Heart right ventricle (tissue), 16 donors: ENCODE measurements around the gene KCNQ1. TPM values are rescaled to one million over a fixed set of nuclear protein-coding genes. Genes with fewer than 3 reads are reported as not detected.

Experiments
- ATAC-seq, 8 donors: fragments of 200-7000 bp; cut with Tn5 transposase; one replicate each; pipeline ENCODE4 v1.9.1; 2020; ENCODE audit warnings: mild to moderate bottlenecking in 8 of 8, moderate library complexity in 8 of 8, moderate number of reproducible peaks in 1 of 8
- DNase-seq, 2 donors: peaks; one replicate each; pipeline ENCODE4 v3.0.0-alpha.2; 2020
- H3K27ac ChIP-seq, 10 donors: fragments of 200-600 bp; sonication (generic) in 2 of 10; one replicate each; pipeline versions ENCODE4 v1.5.0 to v1.8.0; 2020 to 2022; ENCODE audit warnings: mild to moderate bottlenecking in 3 of 10
- H3K27me3 ChIP-seq, 7 donors: fragments of 200-600 bp; one replicate each; pipeline ENCODE4 v1.8.0; 2021 to 2022; ENCODE audit warnings: mild to moderate bottlenecking in 2 of 7
- H3K36me3 ChIP-seq, 9 donors: fragments of 200-600 bp; sonication (generic) in 1 of 9; one replicate each; pipeline versions ENCODE4 v1.5.0 to v1.8.0; 2020 to 2022; ENCODE audit warnings: mild to moderate bottlenecking in 2 of 9
- H3K4me1 ChIP-seq, 9 donors: fragments of 200-600 bp; sonication (generic) in 1 of 9; one replicate each; pipeline versions ENCODE4 v1.5.0 to v1.8.0; 2020 to 2022; ENCODE audit warnings: mild to moderate bottlenecking in 4 of 9
- H3K4me3 ChIP-seq, 10 donors: fragments of 200-600 bp; sonication (generic) in 2 of 10; one replicate each; pipeline versions ENCODE4 v1.5.0 to v1.8.0; 2020 to 2022; ENCODE audit warnings: mild to moderate bottlenecking in 7 of 10, moderate library complexity in 2 of 10
- H3K9me3 ChIP-seq, 11 donors: fragments of 200-600 bp in 10 of 11; sonication (generic) in 2 of 11; one replicate each; pipeline versions ENCODE4 v1.5.0 to v1.8.0; 2013 to 2022; ENCODE audit warnings: mild to moderate bottlenecking in 2 of 11, control low read depth in 1 of 11, moderate library complexity in 1 of 11
- CTCF ChIP-seq, 9 donors: fragments of 200-600 bp; sonication (generic) in 2 of 9; IDR thresholded peaks; one replicate each; pipeline versions ENCODE4 v1.5.0 to v1.8.0; 2021 to 2022; ENCODE audit warnings: antibody characterized with exemption in 9 of 9, mild to moderate bottlenecking in 5 of 9, moderate library complexity in 1 of 9
- WGBS, 2 donors: extraction: QIAGEN DNeasy Blood & Tissue Kit; methylation state at CpG; one replicate each; pipeline ENCODE4 v1.1.7; 2013; ENCODE audit warnings: inconsistent platforms in 1 of 2; 5-methylcytosine and 5-hydroxymethylcytosine counted together
- intact Hi-C, 10 donors: fragments of 100-400 bp; cut with DNase I; formaldehyde crosslinking; loops; one replicate each; pipeline versions ENCODE4 v1.11.1 to v1.14.2; 2022
- polyA plus RNA-seq, 2 donors: library from polyadenylated mRNA; stranded (reverse); fragments of 200-250 nt; gene quantifications; one replicate each; pipeline ENCODE4 v1.2.3, GENCODE V29; 2013
- total RNA-seq, 10 donors: library from RNA; stranded (reverse); fragmentation: NEBNext Ultra II Directional in 3 of 10; extraction: Animal tissue kit (Norgen Biotek cat#: 25700) in 3 of 10; gene quantifications; one replicate each; pipeline versions ENCODE4 v1.2.1 to v1.2.4, GENCODE V29; 2021 to 2023
- donor health status: Arrhythmogenic right ventricular cardiomyopathy.
- donor health status: ischemic (EF 13 %, LVEDD 7.1; RV severe dilation, severe dysfunction).
- donor health status: healthy with polysubstance abuse.
- donor health status: DM: no; HTN: yes; CAD: no.
- donor health status: DM: no; HTN: no; CAD: no.
- donor health status: ischemic (EF 25% LVEDD 6.9; RV normal size, moderate dysfunction).
- donor health status: ischemic (EF 25% LVEDD 5.7; RV mildly dilated, moderate dysfunction).
- donor health status: healthy.
- donor health status: DM: yes; HTN: yes; CAD: no.
- donor health status: Ischemic cardiomyopathy.
- donor health status: ischemic (EF 35%, LVEDD 5.7; RV mildly dilated, moderate dysfunction).
- donor health status: nonischemic (EF 11% LVEDD 7.7; RV severe dilation, severe dysfunction).
- donor health status: DM: yes; HTN: yes; CAD: no.
- donor health status: PGD.
- donor health status: ischemic (EF 29% LVEDD 5.4; RV normal size, mild dysfunction).
- donor health status: nonischemic (EF 23%, LVEDD 6.1; RV moderate dilation, normal function).

Gene KCNQ1
- total and polyA plus RNA-seq, 12 donors, result 19.9 to 48.2 (median 33.7) TPM

- intact Hi-C loops, result no loop called here
- TF ChIP-seq CTCF (IDR thresholded peaks at IDR 0.05), result no peak
- no peak for ATAC-seq
- peaks cover 0 to 31% (median 5%) of the 10 kb centered on the region in 11 donors for H3K9me3 ChIP-seq
- peak in 1 of 2 donors; percentile 8 for DNase-seq
- H3K27ac ChIP-seq, result no peak overlapping the region
- no peaks in the 10 kb centered on the region for H3K27me3 ChIP-seq
- peaks cover 9 to 27% (median 18%) of the 10 kb centered on the region in 9 donors for H3K4me1 ChIP-seq
- H3K36me3 ChIP-seq, result no peaks in the 10 kb centered on the region
- 92 to 97% methylated on average over 16 of the region's 16 CpGs for WGBS, 2 donors
- no peak overlapping the region for H3K4me3 ChIP-seq
Measured at GRCh38 chr11:2820976-2821375, 376.2 kb downstream of the KCNQ1 start.

- Histone ChIP-seq H3K4me3 (no peak overlapping the region), H3K4me1 (peaks cover 14 to 36% (median 27%) of the 10 kb centered on the region in 9 donors), H3K27ac (no peak overlapping the region), H3K36me3 (no peaks in the 10 kb centered on the region), H3K9me3 (peaks cover 0 to 26% (median 5%) of the 10 kb centered on the region in 11 donors), H3K27me3 (no peaks in the 10 kb centered on the region)
- DNase-seq, result no peak
- ATAC-seq, result no peak
- TF ChIP-seq CTCF (IDR thresholded peaks at IDR 0.05), result no peak
- 95 to 99% methylated on average over 8 of the region's 8 CpGs for WGBS, 2 donors
- intact Hi-C loops, result no loop called here
Measured at GRCh38 chr11:2821891-2822290, 377.1 kb downstream of the KCNQ1 start.

GRCh38 chr11:2824851-2825250, 380.0 kb downstream of the KCNQ1 start:
- 56 to 69% methylated on average over 18 of the region's 18 CpGs for WGBS, 2 donors
- H3K27me3 ChIP-seq, result no peaks in the 10 kb centered on the region
- ATAC-seq (peak; percentile 16 to 65 (median 42)), DNase-seq (no peak)
- H3K4me3 ChIP-seq, result no peak overlapping the region
- H3K36me3 ChIP-seq, result no peaks in the 10 kb centered on the region
- H3K4me1 ChIP-seq, result peaks cover 23 to 56% (median 38%) of the 10 kb centered on the region in 9 donors
- intact Hi-C loops, result loop anchor here in 3 of 10 donors (2.0 to 5.0 kb wide), 3 partner anchors 57 to 62 kb away; partner anchors contain the start of gene CDKN1C (in 2 of the 3)
- H3K9me3 ChIP-seq, result peaks cover 0 to 26% (median 4%) of the 10 kb centered on the region in 11 donors
- no peak for TF ChIP-seq CTCF (IDR thresholded peaks at IDR 0.05)
- H3K27ac ChIP-seq, result peak overlapping the region; percentile 8 to 96 (median 88)

- TF ChIP-seq CTCF (IDR thresholded peaks at IDR 0.05), result peak in 4 of 9 donors; percentile 16 to 35 (median 19)
- DNase-seq (peak; percentile 60 to 83), ATAC-seq (peak; percentile 43 to 80 (median 70))
- no peaks in the 10 kb centered on the region for H3K27me3 ChIP-seq
- H3K36me3 ChIP-seq, result no peaks in the 10 kb centered on the region
- intact Hi-C loops, result loop anchor here in 3 of 10 donors (2.0 to 5.0 kb wide), 3 partner anchors 57 to 62 kb away; partner anchors contain the start of gene CDKN1C (in 2 of the 3)
- peak overlapping the region; percentile 83 to 96 (median 89) for H3K27ac ChIP-seq
- H3K4me1 ChIP-seq, result peaks cover 23 to 59% (median 38%) of the 10 kb centered on the region in 9 donors
- 50 to 57% methylated on average over 22 of the region's 22 CpGs for WGBS, 2 donors
- no peak overlapping the region for H3K4me3 ChIP-seq
- peaks cover 0 to 26% (median 4%) of the 10 kb centered on the region in 11 donors for H3K9me3 ChIP-seq
Measured at GRCh38 chr11:2825261-2825888, 380.6 kb downstream of the KCNQ1 start.
